GM21619 (cell line): ENCODE results near the gene WDR86.

Experiments
- ATAC-seq: cut with Tn5 transposase; IDR thresholded peaks from one replicate; pipeline ENCODE4 v1.9.1; 2021; ENCODE audit not compliant: unreplicated experiment

Gene WDR86

GRCh38 chr7:151361193-151361959 is 48.5 kb downstream of the WDR86 start:
- no peak for ATAC-seq

- ATAC-seq: no peak
Observed at GRCh38 chr7:151352512-151352911, 57.3 kb downstream of the WDR86 start.

- ATAC-seq: peak; percentile 28
Observed at GRCh38 chr7:151351967-151352366, 57.9 kb downstream of the WDR86 start.

- ATAC-seq: no peak
Observed at GRCh38 chr7:151351027-151351426, 58.8 kb downstream of the WDR86 start.

GRCh38 chr7:151349507-151349853 is 60.4 kb downstream of the WDR86 start:
- ATAC-seq: peak; percentile 45

GRCh38 chr7:151348970-151349369 is 60.9 kb downstream of the WDR86 start:
- no peak for ATAC-seq

GRCh38 chr7:151347200-151347599 is 62.6 kb downstream of the WDR86 start:
- no peak for ATAC-seq

GRCh38 chr7:151346470-151346769 is 63.4 kb downstream of the WDR86 start:
- ATAC-seq: no peak

- no peak for ATAC-seq
Observed at GRCh38 chr7:151345576-151346469, 64.0 kb downstream of the WDR86 start.

GRCh38 chr7:151343516-151343915 is 66.3 kb downstream of the WDR86 start:
- no peak for ATAC-seq

- no peak for ATAC-seq
Observed at GRCh38 chr7:151342811-151343210, 67.0 kb downstream of the WDR86 start.

- ATAC-seq: peak; percentile 61
Observed at GRCh38 chr7:151342102-151342646, 67.7 kb downstream of the WDR86 start.

GRCh38 chr7:151341357-151342101 is 68.3 kb downstream of the WDR86 start, which contains the start of gene NUB1:
Gene NUB1 (plus strand): TSS chr7:151341812. CDS start chr7:151345350, 3,538 bp downstream.
- peak; percentile 44 for ATAC-seq

GRCh38 chr7:151340794-151341356 is 69.0 kb downstream of the WDR86 start:
- no peak for ATAC-seq

- peak; percentile 39 for ATAC-seq
Observed at GRCh38 chr7:151339651-151340382, 70.0 kb downstream of the WDR86 start.

- ATAC-seq: no peak
Observed at GRCh38 chr7:151338809-151339208, 71.0 kb downstream of the WDR86 start.

GRCh38 chr7:151337346-151337745 is 72.5 kb downstream of the WDR86 start:
- ATAC-seq: no peak

- no peak for ATAC-seq
Observed at GRCh38 chr7:151336027-151336708, 73.7 kb downstream of the WDR86 start.

- ATAC-seq: no peak
Observed at GRCh38 chr7:151334628-151335027, 75.2 kb downstream of the WDR86 start.
